ENCODE results near the gene B3GNT7. TPM values are rescaled to one million over a fixed set of nuclear protein-coding genes. Genes with fewer than 3 reads are reported as not detected.

B3GNT7 gene
- total RNA-seq, 1 experiment from 2014 or later = 83.3 TPM

DNA sequence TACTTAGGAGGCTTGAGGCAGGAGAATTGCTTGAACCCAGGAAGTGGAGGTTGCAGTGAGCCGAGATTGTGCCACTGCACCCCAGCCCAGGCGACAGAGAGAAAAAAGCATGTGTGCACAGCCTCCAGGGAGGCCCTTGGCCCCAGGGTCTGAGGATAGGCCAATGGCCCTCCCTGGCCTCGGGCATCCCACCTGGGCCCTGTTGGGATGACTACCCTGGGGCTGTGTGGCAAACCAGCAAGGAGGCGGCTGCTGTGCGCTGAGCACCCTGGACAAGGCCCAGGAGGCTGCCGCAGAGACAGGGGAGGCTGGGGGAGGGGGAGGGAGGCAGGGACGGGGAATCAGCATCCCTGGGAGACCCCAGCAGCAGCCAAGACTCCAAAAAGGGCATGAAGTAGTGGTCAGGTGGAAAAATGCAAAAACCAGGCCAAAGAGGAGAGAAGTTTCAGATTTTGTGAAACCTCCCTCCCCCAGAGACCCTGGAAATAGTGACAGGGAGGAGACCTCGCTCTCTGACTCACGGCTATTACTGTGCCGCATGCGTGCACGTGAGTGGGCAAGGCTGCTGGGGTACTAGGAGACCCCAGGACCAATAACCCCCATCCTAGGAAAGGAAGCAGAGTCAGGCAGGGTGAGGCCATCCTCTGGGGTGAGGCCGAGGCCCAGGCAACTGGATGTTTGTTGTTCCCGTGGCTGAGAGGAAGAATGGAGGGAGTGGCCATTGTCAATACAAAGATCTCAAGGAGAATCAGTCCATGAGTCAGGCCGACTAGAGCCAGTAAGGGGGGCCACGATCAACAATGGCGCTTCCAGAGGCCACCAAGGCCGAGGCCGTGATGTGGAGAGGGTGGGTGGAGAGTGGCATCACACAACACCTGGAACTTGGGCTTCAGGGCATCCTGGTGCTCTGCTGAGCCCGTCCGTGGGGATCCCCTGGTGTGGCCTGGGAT, 16.0 kb upstream of the B3GNT7 start:
- TF ChIP-seq, protein P1, sequence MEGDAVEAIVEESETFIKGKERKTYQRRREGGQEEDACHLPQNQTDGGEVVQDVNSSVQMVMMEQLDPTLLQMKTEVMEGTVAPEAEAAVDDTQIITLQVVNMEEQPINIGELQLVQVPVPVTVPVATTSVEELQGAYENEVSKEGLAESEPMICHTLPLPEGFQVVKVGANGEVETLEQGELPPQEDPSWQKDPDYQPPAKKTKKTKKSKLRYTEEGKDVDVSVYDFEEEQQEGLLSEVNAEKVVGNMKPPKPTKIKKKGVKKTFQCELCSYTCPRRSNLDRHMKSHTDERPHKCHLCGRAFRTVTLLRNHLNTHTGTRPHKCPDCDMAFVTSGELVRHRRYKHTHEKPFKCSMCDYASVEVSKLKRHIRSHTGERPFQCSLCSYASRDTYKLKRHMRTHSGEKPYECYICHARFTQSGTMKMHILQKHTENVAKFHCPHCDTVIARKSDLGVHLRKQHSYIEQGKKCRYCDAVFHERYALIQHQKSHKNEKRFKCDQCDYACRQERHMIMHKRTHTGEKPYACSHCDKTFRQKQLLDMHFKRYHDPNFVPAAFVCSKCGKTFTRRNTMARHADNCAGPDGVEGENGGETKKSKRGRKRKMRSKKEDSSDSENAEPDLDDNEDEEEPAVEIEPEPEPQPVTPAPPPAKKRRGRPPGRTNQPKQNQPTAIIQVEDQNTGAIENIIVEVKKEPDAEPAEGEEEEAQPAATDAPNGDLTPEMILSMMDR (IDR thresholded peaks at IDR 0.05) = no peak
- TF ChIP-seq, protein P2, sequence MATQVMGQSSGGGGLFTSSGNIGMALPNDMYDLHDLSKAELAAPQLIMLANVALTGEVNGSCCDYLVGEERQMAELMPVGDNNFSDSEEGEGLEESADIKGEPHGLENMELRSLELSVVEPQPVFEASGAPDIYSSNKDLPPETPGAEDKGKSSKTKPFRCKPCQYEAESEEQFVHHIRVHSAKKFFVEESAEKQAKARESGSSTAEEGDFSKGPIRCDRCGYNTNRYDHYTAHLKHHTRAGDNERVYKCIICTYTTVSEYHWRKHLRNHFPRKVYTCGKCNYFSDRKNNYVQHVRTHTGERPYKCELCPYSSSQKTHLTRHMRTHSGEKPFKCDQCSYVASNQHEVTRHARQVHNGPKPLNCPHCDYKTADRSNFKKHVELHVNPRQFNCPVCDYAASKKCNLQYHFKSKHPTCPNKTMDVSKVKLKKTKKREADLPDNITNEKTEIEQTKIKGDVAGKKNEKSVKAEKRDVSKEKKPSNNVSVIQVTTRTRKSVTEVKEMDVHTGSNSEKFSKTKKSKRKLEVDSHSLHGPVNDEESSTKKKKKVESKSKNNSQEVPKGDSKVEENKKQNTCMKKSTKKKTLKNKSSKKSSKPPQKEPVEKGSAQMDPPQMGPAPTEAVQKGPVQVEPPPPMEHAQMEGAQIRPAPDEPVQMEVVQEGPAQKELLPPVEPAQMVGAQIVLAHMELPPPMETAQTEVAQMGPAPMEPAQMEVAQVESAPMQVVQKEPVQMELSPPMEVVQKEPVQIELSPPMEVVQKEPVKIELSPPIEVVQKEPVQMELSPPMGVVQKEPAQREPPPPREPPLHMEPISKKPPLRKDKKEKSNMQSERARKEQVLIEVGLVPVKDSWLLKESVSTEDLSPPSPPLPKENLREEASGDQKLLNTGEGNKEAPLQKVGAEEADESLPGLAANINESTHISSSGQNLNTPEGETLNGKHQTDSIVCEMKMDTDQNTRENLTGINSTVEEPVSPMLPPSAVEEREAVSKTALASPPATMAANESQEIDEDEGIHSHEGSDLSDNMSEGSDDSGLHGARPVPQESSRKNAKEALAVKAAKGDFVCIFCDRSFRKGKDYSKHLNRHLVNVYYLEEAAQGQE (IDR thresholded peaks at IDR 0.05; ENCODE audit: insufficient read depth in 1 of 2, low read depth in 2 of 2, low read length in 1 of 2) = no peak
- TF ChIP-seq POLR2AphosphoS5 (IDR thresholded peaks at IDR 0.05; ENCODE audit: low read depth, low read length) (no peak), TCF7L2 (IDR thresholded peaks at IDR 0.05; ENCODE audit: low read depth, low read length) (no peak)
- no TSS peak for BruUV-seq (replicated peaks)
- ATAC-seq = peak; percentile 41
- no peaks in the 10 kb centered on the region for H3K36me3 ChIP-seq (ENCODE audit: control insufficient read depth, insufficient read depth, low read length)
- in situ Hi-C loops (cut with HindIII; ENCODE audit: low pct_unique_long_range_greater_than_20kb, low sequenced_read_pairs) (no loop called here), intact Hi-C loops (cut with micrococcal nuclease; ENCODE audit: unreplicated experiment) (no loop called here)
- H3K4me1 ChIP-seq (ENCODE audit: control insufficient read depth, insufficient read depth, low read length) = peaks cover 11% of the 10 kb centered on the region
- CTCF ChIA-PET = no interaction called here
- H3K27ac ChIP-seq (ENCODE audit: low read length) = peak overlapping the region; percentile 49
- POLR2A ChIA-PET = no interaction called here
- H3K9me3 ChIP-seq (ENCODE audit: control insufficient read depth, insufficient read depth, low read depth, low read length) = no peaks in the 10 kb centered on the region
- no peaks in the 10 kb centered on the region for H3K27me3 ChIP-seq (ENCODE audit: control insufficient read depth, insufficient read depth, low read length)
- DNase-seq (ENCODE audit: low read depth, low spot score) = no peak
- H3K4me3 ChIP-seq (ENCODE audit: low read depth in 2 of 2, low read length in 2 of 2) = no peak overlapping the region

DNA sequence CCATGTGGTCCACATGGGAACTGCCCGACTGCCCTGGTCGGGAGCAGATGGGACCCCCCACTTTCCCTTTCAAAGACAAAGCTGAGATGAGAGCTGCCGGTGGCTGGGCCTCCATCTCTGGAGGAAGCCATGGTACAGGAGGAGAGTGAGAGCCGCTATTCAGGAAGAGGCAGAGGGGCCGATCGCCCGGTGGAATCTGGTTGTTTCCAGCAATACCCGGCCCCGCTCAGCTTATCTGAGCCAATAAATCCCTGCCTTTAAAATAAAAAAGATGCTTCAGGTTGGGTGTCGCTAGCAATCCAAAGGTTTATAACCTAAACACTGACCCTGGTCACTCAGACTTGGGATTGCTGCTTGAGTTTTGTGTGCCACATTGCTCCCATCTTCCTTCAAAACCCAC, 15.2 kb upstream of the B3GNT7 start:
- Histone ChIP-seq H3K4me3 (ENCODE audit: low read depth in 2 of 2, low read length in 2 of 2) (no peak overlapping the region), H3K9me3 (ENCODE audit: control insufficient read depth, insufficient read depth, low read depth, low read length) (no peaks in the 10 kb centered on the region; the same call in 1 of the 2 replicates), H3K27me3 (ENCODE audit: control insufficient read depth, insufficient read depth, low read length) (no peaks in the 10 kb centered on the region), H3K36me3 (ENCODE audit: control insufficient read depth, insufficient read depth, low read length) (no peaks in the 10 kb centered on the region), H3K4me1 (ENCODE audit: control insufficient read depth, insufficient read depth, low read length) (peaks cover 11% of the 10 kb centered on the region), H3K27ac (ENCODE audit: low read length) (peak overlapping the region; percentile 49)
- ATAC-seq (no peak), DNase-seq (ENCODE audit: low read depth, low spot score) (no peak)
- no TSS peak for BruUV-seq (replicated peaks)
- TF ChIP-seq SIN3A (IDR thresholded peaks at IDR 0.05; ENCODE audit: borderline replicate concordance, insufficient read depth, low read depth, low read length) (no peak), POLR2AphosphoS5 (IDR thresholded peaks at IDR 0.05; ENCODE audit: low read depth, low read length) (no peak), TCF7L2 (IDR thresholded peaks at IDR 0.05; ENCODE audit: low read depth, low read length) (no peak)
- TF ChIP-seq, protein P1 (IDR thresholded peaks at IDR 0.05) = no peak
- TF ChIP-seq, protein P2 (IDR thresholded peaks at IDR 0.05; ENCODE audit: insufficient read depth in 1 of 2, low read depth in 2 of 2, low read length in 1 of 2) = no peak
- in situ Hi-C loops (cut with HindIII; ENCODE audit: low pct_unique_long_range_greater_than_20kb, low sequenced_read_pairs) (no loop called here), intact Hi-C loops (cut with micrococcal nuclease; ENCODE audit: unreplicated experiment) (no loop called here)
- POLR2A ChIA-PET = no interaction called here
- CTCF ChIA-PET = no interaction called here

Measured in Panc1 (cell line).